8988T (cell line): Measurements from ENCODE around the gene CKM.
"Not testable (repeated sequence)": the region's sequence is repeated elsewhere in the genome, so short reads cannot be mapped to it uniquely, and the experiment has no call there.

ENCODE experiments used
- DNase-seq: peaks from one replicate; pipeline ENCODE4 v3.0.0; 2011

CKM gene

GRCh38 chr19:45283443-45284033, 39.1 kb downstream of the CKM start:
- no peak for DNase-seq

DNA sequence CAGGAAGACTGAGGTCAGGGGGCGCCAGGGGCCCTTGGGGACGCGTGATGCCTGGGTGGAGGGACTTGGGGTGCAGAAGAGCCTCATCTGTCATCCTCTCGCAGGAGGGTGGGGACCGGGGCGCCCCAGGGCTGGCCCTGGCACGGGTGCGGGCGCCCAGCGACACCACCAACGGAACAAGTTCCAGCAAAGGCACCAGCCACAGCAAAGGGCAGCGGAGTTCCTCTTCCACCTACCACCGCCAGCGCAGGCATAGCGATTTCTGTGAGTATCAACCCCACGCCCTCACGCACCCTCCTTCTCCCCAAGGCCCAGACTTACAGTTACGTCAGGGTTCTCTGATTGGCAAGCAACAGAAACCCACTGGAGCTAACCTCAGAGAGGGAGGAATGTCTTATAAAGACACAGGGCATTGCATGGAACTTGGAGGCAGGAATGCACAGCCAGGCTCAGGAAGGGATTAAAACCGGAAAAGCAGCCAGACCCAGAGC, 42.2 kb downstream of the CKM start:
- DNase-seq = no peak

- no peak for DNase-seq
Observed at GRCh38 chr19:45279587-45280192, 43.0 kb downstream of the CKM start.

DNA sequence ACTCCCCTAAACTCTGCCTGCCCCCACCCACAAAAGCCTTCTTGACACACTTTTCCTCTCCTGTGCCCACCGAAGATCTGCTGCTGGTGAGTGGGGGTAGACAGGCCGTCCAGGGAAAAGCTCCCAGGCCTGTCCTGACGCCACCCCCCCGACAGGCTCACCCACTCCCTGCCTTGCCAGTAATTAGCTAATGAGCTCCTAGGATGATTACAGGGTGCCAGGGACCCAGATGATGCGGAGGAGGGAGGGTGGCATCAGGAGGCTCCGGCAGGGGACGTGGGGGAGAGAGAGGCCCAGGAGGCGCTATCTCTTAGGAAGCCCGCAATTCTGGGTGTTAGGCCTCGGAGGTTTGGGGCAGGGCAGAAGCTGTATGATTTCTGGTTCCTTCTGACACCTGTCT, 44.6 kb downstream of the CKM start:
- DNase-seq = no peak

- DNase-seq = no peak
Observed at GRCh38 chr19:45276284-45276687, 46.4 kb downstream of the CKM start.

DNA sequence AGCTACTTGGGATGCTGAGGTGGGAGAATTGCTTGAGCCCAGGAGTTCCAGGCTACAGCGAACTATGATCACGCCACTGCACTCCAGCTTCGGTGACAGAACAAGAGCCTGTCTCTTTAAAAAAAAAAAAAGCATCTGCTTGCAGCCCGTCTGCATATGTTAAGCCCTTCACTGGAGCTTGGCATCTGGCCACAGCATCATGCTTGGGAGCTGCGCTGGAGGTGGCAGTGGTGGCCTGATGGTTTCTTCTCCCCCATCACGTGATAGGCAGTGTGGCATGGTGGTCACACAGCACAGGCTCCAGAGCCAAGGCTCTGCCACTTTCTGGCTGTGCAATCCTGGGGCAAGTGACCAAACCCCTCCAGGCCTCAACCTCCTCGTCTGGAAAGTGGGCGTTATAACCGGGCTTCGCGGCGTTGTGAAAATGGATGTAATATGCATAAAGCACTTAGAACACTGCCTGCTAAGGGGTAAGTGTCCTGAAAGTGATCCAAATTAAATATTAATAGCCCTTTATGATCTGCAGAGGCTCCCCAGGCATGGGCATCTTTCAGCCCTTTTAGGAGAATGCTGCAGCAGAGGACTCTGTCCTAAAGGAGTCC, 47.2 kb downstream of the CKM start:
- no peak for DNase-seq

GRCh38 chr19:45273521-45273855, 49.2 kb downstream of the CKM start:
- no peak for DNase-seq

DNA sequence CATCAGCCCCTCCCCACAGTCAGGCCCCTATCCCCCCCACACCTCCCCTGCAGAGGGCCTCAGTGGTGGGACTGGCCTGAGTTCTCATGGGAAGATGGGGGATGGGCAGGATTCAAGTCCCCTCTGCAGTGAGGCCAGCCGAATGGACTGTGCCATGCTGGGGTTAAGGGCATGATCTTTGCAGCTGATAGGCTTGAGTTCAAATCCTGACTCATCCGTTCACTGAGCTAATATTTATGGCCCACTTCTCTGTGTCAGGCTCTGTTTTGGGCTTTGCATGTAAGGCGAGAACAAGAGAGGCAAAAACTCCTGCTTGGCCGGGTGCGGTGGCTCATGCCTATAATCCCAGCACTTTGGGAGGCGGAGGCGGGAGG, 51.0 kb downstream of the CKM start:
- no peak for DNase-seq

- DNase-seq = no peak
Observed at GRCh38 chr19:45271098-45271734, 51.5 kb downstream of the CKM start.

DNA sequence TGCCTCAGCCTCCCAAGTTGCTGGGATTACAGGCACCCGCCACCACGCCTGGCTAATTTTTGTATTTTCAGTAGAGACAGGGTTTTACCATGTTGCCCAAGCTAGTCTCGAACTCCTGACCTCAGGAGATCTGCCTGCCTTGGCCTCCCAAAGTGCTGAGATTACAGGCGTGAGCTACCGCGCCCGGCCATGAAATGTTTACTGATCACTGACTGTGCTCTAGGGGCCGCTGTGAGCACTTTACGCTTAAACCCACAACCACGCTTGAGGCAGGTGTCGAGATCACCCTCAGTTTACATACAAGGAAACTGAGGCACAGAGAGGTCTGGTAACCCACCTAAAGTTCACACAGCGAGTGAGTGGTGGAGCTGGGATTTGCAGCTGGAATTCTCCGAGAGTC, 52.7 kb downstream of the CKM start:
- not testable (repeated sequence) for DNase-seq

- no peak for DNase-seq
Observed at GRCh38 chr19:45267296-45267695, 55.4 kb downstream of the CKM start.

GRCh38 chr19:45265375-45265774, 57.3 kb downstream of the CKM start:
- no peak for DNase-seq

- no peak for DNase-seq
Observed at GRCh38 chr19:45264781-45265317, 57.8 kb downstream of the CKM start.

DNA sequence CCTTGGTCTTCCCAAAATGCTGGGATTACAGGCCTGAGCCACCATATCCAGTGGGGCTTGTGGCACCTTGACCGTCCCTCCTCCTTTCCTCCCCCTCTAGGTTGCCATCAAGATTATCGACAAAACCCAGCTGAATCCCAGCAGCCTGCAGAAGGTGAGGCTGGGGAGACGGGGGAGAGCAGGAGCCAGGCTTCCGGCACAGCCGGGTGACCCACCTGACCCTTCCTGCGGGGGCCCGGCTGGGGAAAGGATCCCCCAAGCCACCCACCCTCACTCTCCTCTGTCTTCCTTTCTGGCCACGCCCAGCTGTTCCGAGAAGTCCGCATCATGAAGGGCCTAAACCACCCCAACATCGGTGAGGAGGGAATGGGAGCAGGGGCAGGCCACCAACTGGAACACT, 59.7 kb downstream of the CKM start:
- DNase-seq = no peak

DNA sequence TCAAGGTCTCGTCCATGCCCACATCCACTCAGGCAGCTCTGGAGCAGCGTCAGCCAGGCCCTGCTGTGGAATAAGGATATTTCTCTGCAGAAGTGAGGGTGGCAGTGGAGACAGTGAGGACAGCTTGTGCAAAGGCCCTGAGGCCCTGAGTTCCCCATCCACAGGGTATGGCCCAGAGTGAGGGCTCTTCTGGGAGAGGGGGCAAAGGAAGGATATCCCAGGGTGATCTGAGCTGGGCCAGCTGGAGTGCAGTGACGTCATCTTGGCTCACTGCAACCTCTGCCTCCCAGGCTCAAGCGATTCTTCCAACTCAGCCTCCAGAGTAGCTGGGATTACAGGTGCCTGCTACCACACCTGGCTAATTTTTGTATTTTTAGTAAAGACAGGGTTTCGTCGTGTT, 60.1 kb downstream of the CKM start:
- DNase-seq = no peak

DNA sequence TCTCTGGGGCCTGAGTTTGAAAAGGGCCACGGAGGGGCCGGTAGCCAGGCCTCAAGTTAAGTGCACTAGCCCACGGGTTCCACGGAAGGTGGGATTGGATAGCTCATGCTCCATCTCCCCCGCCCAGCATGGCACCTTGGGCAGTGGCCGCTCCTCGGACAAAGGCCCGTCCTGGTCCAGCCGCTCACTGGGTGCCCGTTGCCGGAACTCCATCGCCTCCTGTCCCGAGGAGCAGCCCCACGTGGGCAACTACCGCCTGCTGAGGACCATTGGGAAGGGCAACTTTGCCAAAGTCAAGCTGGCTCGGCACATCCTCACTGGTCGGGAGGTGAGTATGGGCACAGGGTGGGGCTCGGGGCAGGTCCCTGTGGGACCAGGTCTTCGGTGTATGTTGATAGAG, 63.8 kb downstream of the CKM start:
- DNase-seq = no peak

- no peak for DNase-seq
Observed at GRCh38 chr19:45256836-45257235, 65.8 kb downstream of the CKM start.
